Endothelial cell of umbilical vein (primary cell): Measurements from ENCODE around the gene PDCD7.

Experiments
- CTCF ChIP-seq, 2 donors: IDR thresholded peaks; 1 replicate in 1 of 2; 2 replicates in 1 of 2; pipeline ENCODE4 v1.5.1; 2011; ENCODE audit warnings: low read length in 2 of 2, mild to moderate bottlenecking in 2 of 2, moderate library complexity in 2 of 2, control low read depth in 1 of 2, inconsistent platforms in 1 of 2, low read depth in 1 of 2; ENCODE audit not compliant: insufficient read depth in 1 of 2; ENCODE audit errors: extremely low read depth in 1 of 2
- EZH2 ChIP-seq: IDR thresholded peaks from 2 replicates; pipeline ENCODE4 v1.6.1; 2012; ENCODE audit warnings: borderline replicate concordance, low read depth, mild to moderate bottlenecking, moderate library complexity, low read length, inconsistent platforms; ENCODE audit not compliant: severe bottlenecking
- POLR2A ChIP-seq: IDR thresholded peaks from 2 replicates; pipeline ENCODE4 v1.6.1; 2012; ENCODE audit warnings: low read depth, mild to moderate bottlenecking, control low read depth, low read length

DNA sequence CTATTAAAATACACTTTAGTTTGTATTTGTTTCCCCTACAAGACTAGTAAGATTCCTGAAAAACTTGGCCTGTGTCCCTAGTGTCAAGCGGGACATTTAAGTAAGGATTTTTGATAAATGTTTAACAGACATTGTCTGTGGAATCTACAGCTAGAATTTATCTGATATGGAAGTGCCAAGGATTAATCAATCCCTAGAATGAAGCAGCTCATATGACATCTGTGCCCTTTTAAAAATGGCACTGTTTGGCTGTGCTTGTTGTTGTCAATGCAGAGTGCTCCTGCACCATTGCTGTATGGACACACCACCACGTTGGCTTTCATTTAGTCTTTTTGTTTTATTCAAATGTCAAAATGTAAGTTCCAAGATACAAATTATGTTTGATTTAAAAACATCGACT, 14.3 kb upstream of the PDCD7 start:
- TF ChIP-seq CTCF (IDR thresholded peaks at IDR 0.05; ENCODE audit: extremely low read depth in 1 of 2, insufficient read depth in 1 of 2, low read depth in 1 of 2, low read length in 2 of 2) (no peak), EZH2 (no peak), POLR2A (no peak)
